ENCODE measurements around the gene UGT1A8.
"Not testable (repeated sequence)": the region's sequence is repeated elsewhere in the genome, so short reads cannot be mapped to it uniquely, and the experiment has no call there.

UGT1A8 gene

GRCh38 chr2:233718552-233718951 is 101.1 kb downstream of the UGT1A8 start, which contains the start of gene UGT1A4:
UGT1A4 (plus strand) TSS chr2:233718736; CDS start chr2:233718821, 85 bp downstream.
- no peak for DNase-seq (ENCODE audit: low read depth)

DNA sequence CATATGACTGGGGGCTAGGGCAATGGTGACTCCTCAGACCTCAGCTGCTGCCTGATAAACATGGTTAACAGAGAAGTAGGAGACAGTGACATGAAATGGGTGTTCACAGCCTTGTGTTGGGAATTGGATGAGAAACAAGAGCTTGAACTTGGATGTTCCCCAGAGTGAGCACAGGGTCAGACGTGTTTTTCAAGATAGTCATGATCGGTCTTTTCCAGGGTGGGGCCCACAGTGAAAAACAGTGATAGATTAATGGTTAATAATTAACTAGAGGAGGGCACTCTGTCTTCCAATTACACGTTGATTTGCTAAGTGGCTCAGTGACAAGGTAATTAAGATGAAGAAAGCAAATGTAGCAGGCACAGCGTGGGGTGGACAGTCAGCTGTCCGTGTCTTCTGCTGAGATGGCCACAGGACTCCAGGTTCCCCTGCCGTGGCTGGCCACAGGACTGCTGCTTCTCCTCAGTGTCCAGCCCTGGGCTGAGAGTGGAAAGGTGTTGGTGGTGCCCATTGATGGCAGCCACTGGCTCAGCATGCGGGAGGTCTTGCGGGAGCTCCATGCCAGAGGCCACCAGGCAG is 111.4 kb downstream of the UGT1A8 start, which contains the start of gene UGT1A3:
TSS of gene UGT1A3 (plus strand) at position 320 of the 579 bp plus-strand sequence. CDS start at position 405, 85 bp downstream.
- no peak for DNase-seq (ENCODE audit: low read depth)

DNA sequence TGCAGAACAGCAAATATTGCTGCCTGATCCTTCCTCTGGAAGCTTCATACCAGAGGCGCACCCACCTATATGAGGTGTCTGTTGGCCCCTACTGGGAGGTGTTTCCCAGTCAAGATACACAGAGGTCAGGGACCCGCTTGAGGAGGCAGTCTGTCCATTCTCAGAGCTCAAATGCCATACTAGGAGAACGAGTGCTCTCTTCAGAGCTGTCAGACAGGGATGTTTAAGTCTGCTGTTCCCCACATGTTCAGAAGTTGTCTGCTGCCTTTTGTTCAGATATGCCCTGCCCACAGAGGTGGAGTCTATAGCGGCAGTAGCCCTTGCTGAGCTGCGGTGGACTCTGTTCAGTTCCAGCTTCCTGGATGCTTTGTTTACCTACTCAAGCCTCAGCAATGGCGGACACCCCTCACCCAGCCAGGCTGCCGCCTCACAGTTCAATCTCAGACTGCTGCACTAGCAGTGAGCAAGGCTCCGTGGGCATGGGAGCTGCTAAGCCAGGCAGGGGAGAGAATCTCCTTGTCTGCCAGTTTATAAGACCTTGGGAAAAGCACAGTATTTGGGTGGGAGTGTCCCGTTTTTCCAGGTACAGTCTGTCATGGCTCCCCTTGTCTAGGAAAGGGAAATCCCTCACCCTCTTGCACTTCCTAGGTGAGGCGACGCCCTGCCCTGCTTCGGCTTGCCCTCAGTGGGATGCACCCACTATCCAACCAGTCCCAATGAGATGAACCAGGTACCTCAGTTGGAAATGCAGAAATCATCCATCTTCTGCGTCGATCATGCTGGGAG is 119.6 kb downstream of the UGT1A8 start:
- DNase-seq (ENCODE audit: low read depth): not testable (repeated sequence)

DNA sequence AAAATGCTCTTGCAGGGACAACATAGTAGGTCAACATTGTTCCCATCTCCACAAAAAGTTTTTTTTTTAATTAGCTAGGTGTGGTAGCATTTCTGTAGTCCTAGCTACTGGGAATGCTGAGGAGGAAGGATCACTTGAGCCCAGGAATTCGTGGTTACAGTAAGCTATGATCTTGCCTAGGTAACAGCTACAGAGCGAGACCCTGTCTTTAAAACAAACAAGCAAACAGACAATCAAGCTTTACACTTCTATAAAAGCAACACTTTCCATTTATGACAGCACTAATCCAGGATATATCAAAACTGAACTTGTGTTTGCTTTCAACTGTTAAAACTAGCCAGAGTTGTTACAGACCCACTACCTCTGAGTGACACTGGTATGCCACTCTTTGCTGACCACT is 123.4 kb downstream of the UGT1A8 start:
- no peak for DNase-seq (ENCODE audit: low read depth)

DNA sequence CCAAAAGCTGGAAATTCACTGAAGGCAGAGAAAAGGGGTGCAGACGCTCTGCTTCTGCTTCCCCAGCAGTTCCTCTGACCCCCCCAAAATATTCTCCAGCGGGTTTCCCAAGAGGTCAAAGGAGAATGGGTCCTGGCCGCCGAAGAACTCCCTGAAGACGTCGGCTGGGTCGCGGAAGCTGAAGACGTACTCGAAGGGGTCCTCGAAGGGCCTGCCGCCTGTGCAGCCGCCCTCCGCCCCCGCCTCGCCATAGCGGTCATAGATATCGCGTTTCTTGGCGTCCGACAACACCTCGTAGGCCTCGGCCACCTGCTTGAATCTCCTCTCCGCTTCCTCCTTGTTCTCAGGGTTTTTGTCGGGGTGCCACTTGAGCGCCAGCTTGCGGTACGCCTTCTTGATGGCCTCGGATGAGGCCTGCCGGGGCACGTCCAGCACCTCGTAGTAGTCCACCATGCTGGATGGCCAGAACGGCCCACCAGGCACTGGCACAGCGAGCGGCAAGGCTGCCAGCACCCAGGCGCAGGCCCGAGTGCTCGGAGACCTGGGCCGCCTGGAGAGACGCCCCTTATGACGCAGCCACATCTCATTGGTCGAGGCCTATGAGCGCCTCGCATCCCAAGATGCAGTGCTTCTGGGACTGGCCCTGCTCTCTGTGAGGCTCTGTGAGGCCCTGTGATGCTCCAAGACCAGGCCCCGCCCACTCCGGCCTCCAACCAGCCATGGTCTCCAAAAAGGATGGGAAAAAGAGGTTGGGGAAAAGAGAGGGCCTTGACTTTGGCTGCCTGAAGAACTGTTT is 126.2 kb downstream of the UGT1A8 start:
- no peak for DNase-seq (ENCODE audit: low read depth)

- no peak for DNase-seq (ENCODE audit: low read depth)
Observed at GRCh38 chr2:233745073-233745755, 127.8 kb downstream of the UGT1A8 start.

DNA sequence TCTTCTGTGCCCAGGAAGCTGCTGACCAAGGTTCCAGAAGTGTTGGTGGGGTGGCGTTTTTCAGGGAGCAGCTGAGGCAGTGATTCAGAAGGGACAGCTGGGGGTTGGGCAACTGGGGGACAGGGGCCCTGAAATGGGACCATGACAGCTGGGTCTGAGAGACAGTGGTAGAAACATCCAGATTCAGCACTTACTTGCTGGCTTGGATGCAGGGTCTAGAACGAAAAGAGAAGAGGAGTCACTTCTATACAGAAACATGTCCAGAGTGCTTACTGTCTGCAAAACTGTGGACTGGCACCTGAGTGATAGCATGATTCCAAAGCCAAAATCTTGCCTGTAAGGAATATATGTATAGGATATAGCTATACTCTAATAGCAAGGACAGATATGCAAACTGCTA is 128.4 kb downstream of the UGT1A8 start:
- not testable (repeated sequence) for DNase-seq (ENCODE audit: low read depth)

DNA sequence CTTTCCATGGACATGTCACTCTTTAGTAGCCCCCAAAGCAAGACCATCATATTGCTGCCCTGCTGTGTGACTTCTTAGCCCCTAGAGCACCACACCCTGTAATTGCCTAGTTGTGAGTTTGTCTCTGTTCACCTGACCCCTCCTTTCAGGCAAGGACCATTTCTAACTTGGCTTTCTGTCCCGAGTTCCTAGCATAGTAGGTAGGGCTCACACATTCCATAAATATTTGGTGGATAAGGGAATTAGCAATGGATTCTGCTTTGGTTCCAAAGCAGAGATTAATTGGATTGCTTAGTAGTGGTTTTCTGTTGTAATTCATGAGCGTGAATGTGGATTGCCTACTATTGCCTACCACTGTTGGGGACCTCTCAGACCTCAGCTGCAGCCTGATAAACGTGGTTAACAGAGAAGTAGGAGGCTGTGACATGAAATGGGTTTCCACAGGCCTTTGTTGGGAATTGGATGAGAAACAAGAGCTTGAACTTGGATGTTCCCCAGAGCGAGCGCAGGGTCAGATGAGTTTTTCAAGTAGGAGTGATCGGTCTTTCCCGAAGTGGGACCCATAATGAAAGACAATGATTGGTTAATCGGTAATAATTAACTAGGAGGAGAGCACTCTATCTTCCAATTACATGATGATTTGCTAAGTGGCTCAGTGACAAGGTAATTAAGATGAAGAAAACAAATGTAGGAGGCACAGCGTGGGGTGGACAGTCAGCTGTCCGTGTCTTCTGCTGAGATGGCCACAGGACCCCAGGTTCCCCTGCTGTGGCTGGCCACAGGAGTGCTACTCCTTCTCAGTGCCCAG is 129.2 kb downstream of the UGT1A8 start:
- no peak for DNase-seq (ENCODE audit: low read depth)

DNA sequence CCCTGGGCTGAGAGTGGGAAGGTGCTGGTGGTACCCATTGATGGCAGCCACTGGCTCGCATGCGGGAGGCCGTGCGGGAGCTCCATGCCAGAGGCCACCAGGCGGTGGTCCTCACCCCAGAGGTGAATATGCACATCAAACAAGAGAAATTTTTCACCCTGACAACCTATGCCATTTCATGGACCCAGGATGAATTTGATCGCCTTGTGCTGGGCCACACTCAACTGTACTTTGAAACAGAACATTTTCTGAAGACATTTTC is 129.8 kb downstream of the UGT1A8 start:
- no peak for DNase-seq (ENCODE audit: low read depth)

GRCh38 chr2:233750689-233751088 is 133.3 kb downstream of the UGT1A8 start:
- DNase-seq (ENCODE audit: low read depth): not testable (repeated sequence)

DNA sequence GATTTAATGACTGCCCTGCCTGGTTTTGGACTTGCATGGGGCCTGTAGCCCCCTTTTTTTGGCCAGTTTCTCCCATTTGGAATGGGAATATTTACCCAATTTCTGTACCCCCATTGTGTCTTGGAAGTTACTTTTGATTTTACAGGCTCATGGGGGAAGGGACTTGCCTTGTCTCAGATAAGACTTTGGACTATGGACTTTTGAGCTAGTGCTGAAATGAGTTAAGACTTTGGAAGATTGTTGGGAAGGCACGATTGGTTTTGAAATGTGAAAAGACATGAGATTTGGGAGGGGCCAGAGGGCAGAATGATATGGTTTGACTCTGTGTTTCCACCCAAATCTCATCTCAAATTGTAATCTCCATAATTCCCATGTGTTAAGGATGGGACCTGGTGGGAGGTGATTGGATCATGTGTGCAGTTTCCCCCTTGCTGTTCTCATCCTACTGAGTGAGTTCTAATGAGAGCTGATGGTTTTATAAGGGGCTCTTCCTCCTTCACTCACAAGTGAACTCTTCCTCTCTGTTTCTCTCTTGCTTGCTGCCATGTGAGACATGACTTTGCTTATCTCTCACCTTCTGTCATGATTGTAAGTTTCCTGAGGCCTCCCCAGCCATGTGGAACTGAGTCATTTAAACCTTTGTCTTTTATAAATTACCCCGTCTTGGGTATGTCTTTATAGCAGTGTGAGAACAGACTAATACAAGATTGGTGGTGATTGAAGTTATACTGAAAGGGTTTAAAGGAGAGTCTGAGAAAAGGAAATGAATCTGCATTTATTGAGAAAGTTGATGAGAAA is 134.0 kb downstream of the UGT1A8 start:
- not testable (repeated sequence) for DNase-seq (ENCODE audit: low read depth)

DNA sequence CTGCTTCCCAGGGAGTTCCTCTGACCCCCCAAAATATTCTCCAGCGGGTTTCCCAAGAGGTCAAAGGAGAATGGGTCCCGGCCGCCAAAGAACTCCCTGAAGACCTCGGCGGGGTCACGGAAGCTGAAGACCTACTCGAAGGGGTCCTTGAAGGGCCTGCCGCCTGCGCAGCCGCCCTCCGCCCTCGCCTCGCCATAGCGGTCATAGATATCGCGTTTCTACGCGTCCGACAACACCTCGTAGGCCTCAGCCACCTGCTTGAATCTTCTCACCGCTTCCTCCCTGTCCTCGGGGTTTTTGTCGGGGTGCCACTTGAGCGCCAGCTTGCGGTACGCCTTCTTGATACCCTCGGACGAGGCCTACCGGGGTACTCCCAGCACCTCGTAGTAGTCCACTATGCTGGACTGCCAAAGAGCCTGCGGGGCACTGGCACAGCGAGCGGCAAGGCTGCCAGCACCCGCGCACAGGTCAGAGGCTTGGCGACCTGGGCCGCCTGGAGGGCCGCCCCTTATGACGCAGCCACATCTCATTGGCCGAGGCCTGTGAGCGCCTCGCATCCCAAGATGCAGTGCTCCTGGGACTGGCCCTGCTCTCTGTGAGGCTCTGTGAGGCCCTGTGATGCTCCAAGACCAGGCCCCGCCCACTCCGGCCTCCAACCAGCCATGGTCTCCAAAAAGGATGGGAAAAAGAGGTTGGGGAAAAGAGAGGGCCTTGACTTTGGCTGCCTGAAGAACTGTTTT is 137.6 kb downstream of the UGT1A8 start:
- DNase-seq (ENCODE audit: low read depth): no peak

DNA sequence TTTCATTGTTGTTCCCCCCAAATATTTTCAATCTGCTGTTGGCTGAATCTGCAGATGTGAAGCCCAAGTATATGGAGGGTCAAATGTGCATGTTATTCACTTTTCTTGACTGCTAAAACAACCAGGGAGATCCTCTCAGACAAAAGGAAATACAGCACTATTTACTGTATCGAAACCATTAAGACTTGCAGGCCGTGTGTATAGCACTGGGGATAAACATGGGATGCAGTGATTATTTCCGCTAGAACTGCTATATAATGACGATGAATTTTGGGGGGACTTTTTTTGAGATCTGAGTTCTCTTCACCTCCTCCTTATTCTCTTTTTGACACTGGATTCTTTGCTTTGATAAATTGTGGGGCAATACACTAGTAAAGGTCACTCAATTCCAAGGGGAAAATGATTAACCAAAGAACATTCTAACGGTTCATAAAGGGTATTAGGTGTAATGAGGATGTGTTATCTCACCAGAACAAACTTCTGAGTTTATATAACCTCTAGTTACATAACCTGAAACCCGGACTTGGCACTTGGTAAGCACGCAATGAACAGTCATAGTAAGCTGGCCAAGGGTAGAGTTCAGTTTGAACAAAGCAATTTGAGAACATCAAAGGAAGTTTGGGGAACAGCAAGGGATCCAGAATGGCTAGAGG is 139.1 kb downstream of the UGT1A8 start:
- DNase-seq (ENCODE audit: low read depth): no peak

- DNase-seq (ENCODE audit: low read depth): no peak
Observed at GRCh38 chr2:233758141-233758540, 140.7 kb downstream of the UGT1A8 start.

GRCh38 chr2:233758849-233759248 is 141.4 kb downstream of the UGT1A8 start:
- DNase-seq (ENCODE audit: low read depth): no peak

DNA sequence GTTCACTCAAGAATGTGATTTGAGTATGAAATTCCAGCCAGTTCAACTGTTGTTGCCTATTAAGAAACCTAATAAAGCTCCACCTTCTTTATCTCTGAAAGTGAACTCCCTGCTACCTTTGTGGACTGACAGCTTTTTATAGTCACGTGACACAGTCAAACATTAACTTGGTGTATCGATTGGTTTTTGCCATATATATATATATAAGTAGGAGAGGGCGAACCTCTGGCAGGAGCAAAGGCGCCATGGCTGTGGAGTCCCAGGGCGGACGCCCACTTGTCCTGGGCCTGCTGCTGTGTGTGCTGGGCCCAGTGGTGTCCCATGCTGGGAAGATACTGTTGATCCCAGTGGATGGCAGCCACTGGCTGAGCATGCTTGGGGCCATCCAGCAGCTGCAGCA is 142.6 kb downstream of the UGT1A8 start, which contains the start of gene UGT1A1:
TSS of gene UGT1A1 (plus strand) at position 228 of the 400 bp plus-strand sequence. CDS start at position 246, 18 bp downstream.
- no peak for DNase-seq (ENCODE audit: low read depth)

DNA sequence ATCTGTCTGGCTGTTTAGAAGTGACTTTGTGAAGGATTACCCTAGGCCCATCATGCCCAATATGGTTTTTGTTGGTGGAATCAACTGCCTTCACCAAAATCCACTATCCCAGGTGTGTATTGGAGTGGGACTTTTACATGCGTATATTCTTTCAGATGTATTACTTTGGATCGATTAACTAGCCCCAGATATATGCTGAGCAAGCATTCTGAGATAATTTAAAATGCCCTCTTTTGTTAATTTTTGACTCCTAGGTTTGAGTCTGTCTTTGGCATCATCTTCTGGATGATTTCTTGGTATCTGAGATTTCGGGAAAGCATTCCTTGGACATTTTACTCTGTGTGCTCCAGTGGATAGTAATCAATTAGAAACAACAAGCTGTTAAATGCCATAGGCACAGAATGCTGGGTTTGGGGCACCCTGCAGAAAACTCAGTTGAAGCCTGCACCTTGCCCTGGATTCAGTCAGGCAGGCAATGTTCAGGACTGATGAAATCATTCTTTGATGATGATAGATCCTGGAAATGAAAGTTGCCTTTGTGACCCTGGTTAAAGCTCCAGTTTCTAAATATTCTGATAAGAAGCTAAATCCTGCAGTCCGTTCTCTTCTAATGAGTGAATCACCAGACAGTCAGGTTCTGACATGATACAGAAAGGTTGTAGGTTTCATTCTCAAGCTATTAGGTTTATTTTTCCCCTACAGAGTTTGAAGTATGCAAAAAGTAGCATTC is 143.8 kb downstream of the UGT1A8 start:
- DNase-seq (ENCODE audit: low read depth): no peak

- no peak for DNase-seq (ENCODE audit: low read depth)
Observed at GRCh38 chr2:233764264-233764663, 146.8 kb downstream of the UGT1A8 start.

- DNase-seq (ENCODE audit: low read depth): no peak
Observed at GRCh38 chr2:233764761-233765160, 147.3 kb downstream of the UGT1A8 start.

Data from activated T-cell treated with anti-CD3 and anti-CD28 coated beads for 1 hour (primary cell).